Forelimb muscle (tissue), 1 donor: Measurements from ENCODE around the gene CALHM3. TPM values are rescaled to one million over a fixed set of nuclear protein-coding genes. Genes with fewer than 3 reads are reported as not detected.
"Not testable (repeated sequence)": the region's sequence is repeated elsewhere in the genome, so short reads cannot be mapped to it uniquely, and the experiment has no call there.

Experiments used
- DNase-seq: peaks from one replicate; pipeline ENCODE4 v3.0.0-alpha.2; 2013; ENCODE audit warnings: low read depth
- polyA plus RNA-seq: library from polyadenylated mRNA; unstranded; fragments of 120-200 nt; gene quantifications from one replicate; pipeline ENCODE4 v1.2.1, GENCODE V29; 2013; ENCODE audit not compliant: insufficient read length

CALHM3 gene
- polyA plus RNA-seq = not detected

GRCh38 chr10:103479135-103479534, at the start of gene CALHM3:
TSS of gene CALHM3 (minus strand) at chr10:103479240. CDS start at chr10:103479032, 208 bp downstream.
- no peak for DNase-seq

GRCh38 chr10:103528549-103528948, 49.5 kb upstream of the CALHM3 start:
- no peak for DNase-seq

- not testable (repeated sequence) for DNase-seq
Observed at GRCh38 chr10:103527476-103527875, 48.4 kb upstream of the CALHM3 start.

GRCh38 chr10:103525901-103526300, 46.9 kb upstream of the CALHM3 start:
- no peak for DNase-seq

GRCh38 chr10:103523683-103524082, 44.6 kb upstream of the CALHM3 start:
- no peak for DNase-seq

GRCh38 chr10:103522006-103522405, 43.0 kb upstream of the CALHM3 start:
- not testable (repeated sequence) for DNase-seq

GRCh38 chr10:103519798-103520197, 40.8 kb upstream of the CALHM3 start:
- DNase-seq = no peak

GRCh38 chr10:103517234-103518085, 38.4 kb upstream of the CALHM3 start:
- DNase-seq = no peak

- no peak for DNase-seq
Observed at GRCh38 chr10:103514244-103514643, 35.2 kb upstream of the CALHM3 start.

- DNase-seq = no peak
Observed at GRCh38 chr10:103513380-103514060, 34.5 kb upstream of the CALHM3 start.

GRCh38 chr10:103512591-103513379, 33.7 kb upstream of the CALHM3 start:
- no peak for DNase-seq

GRCh38 chr10:103512166-103512565, 33.1 kb upstream of the CALHM3 start:
- DNase-seq = no peak

- no peak for DNase-seq
Observed at GRCh38 chr10:103510791-103511752, 32.0 kb upstream of the CALHM3 start.

- no peak for DNase-seq
Observed at GRCh38 chr10:103510046-103510685, 31.1 kb upstream of the CALHM3 start.

- DNase-seq = no peak
Observed at GRCh38 chr10:103507235-103508191, 28.5 kb upstream of the CALHM3 start.

GRCh38 chr10:103506061-103506460, 27.0 kb upstream of the CALHM3 start:
- no peak for DNase-seq

GRCh38 chr10:103504181-103504783, 25.2 kb upstream of the CALHM3 start:
- no peak for DNase-seq

GRCh38 chr10:103503777-103504176, 24.7 kb upstream of the CALHM3 start:
- DNase-seq = not testable (repeated sequence)
